VCaP (cell line): ENCODE data around the gene KIAA0930.
A peak's percentile ranks its signal among the peaks of the same experiment; 100 is the strongest.

Experiments
- H3K27ac ChIP-seq: fragments of 450-650 bp; 2 replicates; pipeline ENCODE4 v1.5.1; 2017
- TF ChIP-seq, protein P1 (sequence below): fragments of 450-650 bp; conservative IDR thresholded peaks from 2 replicates; pipeline ENCODE4 v1.5.1; 2017; ENCODE audit warnings: mild to moderate bottlenecking, moderate library complexity

KIAA0930 gene

DNA sequence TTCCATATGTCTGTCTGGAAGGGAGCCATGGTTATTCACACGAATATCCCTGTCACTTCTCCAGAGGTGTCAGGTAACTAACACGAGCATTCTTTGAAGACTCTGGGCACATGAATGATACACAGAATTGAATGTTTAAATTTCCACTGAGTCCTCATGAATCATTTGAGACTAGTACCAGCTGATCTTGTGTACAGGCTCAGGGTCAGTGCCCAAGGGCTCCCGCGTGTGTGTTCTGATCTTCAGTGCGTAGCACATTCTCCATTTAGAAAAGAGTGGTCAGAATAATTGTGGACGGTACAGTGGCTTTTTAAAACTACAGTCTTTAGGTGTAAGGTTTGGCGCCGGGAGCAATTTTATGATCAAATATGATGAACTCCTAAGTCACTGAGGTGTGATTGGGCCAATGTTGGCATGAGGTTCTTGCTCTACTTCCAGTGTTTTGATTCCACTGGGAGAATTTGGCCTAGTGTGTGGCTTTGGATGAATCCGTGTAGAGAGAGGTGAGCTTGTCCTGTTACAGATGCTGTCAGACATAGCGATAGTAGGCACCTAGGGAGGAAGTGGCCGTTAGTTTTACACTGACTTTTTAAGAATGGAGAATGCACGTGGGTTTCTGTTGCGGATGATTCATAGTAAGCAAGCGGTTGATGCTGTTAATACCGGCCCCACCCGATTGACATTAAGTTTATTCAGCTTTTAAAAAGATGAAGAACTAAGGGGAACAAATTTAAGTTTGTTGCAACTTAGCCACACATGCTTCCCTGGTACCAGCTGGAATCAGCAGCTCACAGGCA, 54.8 kb downstream of the KIAA0930 start:
- TF ChIP-seq, protein P1, sequence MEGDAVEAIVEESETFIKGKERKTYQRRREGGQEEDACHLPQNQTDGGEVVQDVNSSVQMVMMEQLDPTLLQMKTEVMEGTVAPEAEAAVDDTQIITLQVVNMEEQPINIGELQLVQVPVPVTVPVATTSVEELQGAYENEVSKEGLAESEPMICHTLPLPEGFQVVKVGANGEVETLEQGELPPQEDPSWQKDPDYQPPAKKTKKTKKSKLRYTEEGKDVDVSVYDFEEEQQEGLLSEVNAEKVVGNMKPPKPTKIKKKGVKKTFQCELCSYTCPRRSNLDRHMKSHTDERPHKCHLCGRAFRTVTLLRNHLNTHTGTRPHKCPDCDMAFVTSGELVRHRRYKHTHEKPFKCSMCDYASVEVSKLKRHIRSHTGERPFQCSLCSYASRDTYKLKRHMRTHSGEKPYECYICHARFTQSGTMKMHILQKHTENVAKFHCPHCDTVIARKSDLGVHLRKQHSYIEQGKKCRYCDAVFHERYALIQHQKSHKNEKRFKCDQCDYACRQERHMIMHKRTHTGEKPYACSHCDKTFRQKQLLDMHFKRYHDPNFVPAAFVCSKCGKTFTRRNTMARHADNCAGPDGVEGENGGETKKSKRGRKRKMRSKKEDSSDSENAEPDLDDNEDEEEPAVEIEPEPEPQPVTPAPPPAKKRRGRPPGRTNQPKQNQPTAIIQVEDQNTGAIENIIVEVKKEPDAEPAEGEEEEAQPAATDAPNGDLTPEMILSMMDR: no peak
- peak overlapping the region; percentile 92; the same call in 1 of the 2 replicates for H3K27ac ChIP-seq

DNA sequence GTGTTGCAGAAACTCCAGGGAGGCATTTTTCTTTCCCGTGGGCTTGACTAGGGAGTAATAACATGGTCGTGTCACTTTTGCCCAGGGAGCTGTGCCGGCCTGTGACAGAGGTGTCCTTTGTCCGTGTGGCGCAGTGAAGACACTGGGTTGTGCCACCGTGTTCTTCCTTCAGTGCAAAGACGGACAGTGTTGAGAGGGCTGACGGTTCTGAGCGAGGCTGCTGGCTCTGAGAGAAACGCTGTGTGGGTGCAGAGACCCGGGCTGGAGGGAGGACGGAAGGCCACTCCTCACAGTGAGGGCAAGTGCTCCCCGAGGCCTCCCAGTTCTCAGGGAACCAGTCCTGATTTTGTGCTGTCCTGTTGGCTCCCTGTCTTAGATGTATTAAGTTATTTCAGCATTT, 56.7 kb downstream of the KIAA0930 start:
- TF ChIP-seq, protein P1: no peak
- H3K27ac ChIP-seq: no peak overlapping the region

DNA sequence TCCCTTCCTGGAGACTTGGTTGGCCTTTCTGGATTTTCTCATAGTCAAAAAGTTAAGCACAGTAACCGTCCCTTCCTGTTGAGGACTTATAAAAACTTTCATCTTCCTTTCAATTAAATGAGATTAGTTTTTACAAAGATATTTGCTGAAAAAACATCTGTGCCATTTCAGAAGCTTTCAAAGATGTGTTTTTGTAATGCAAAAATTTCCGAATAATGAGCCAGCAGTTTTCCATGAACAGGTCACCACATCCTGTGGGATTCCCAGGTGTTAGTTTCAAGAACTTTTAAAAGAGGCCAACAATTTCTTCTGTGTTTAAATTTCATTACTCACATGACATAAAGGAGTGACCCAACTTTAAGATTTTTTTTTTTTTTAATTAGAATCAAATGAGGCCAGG, 58.9 kb downstream of the KIAA0930 start:
- H3K27ac ChIP-seq: no peak overlapping the region
- TF ChIP-seq, protein P1: no peak

DNA sequence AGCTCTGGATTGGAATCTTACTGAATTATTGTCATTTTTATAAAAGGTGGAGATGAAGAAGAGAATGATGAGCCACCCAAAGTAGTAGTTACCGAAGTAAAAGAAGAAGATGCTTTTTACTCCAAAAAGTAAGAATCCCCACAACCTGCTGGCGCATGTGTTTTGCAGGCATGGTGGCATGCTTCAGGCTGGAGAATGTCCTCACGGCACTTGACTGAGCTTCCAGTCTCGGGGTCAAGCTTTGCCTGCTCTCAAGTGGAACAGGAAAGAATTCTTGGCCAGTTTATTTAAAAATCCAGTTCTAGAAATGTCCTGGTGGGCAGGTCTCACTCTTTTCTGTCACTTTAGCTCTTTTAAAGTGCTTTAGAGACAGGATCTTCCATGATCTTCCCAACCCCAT, 59.5 kb downstream of the KIAA0930 start:
- TF ChIP-seq, protein P1: no peak
- H3K27ac ChIP-seq: no peak overlapping the region

DNA sequence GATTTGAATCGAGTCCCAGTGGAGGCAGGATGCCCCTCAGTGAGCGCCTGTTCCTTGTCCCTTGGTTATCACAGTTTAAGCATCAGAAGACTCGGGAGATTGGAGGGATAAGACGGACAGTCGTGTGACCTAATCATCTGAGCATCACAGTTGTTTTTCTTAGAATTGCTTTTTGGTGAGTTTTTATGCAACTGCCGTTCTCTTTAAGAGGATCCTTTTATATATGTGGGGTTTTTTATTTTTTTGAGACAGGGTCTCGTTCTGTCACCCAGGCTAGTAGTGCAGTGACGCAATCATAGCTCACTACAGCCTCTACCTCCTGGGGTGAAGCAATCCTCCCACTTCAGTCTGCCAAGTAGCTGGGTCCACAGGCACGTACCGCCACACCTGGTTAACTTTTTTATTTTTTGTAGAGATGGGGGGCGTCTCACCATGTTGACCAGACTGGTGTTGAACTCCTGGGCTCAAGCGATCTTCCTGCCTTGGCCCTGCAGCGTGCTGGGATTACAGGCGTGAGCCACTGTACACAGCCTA, 60.5 kb downstream of the KIAA0930 start:
- no peak overlapping the region for H3K27ac ChIP-seq
- TF ChIP-seq, protein P1: no peak

DNA sequence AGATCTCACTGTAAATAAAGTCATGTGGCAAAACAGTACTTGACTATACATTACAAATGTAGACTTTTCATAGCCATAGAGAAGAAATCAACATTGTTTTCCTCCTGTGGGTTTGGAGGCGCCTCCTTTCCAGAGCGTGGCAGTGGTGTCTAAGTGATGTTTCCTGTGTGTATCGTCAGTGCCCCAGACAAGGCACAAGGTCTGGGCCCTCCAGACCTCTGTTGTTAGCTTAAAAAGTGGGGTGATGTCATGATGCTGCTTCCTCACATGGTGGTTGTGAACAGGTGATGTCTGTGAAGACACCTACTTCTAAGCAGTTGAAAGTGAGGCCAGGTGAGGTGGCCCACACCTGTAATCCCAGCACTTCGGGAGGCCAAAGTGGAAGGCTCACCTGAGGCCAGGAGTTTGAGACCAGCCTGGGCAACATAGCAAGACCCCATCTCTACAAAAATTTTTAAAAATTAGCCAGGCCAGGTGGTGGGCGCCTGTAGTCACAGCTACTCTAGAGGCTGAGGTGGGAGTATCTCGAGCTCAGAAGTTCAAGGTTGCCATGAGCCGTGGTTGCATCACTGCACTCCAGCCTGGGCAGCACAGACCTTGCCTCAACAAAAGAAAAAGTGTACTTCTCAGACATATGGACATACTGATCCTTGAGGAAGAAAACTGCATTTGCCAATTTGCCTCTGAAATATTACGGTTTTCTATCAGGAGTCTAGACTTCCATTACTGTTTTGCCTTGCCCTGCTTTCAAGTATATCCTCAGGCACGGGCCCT, 61.2 kb downstream of the KIAA0930 start:
- TF ChIP-seq, protein P1: no peak
- H3K27ac ChIP-seq: no peak overlapping the region

DNA sequence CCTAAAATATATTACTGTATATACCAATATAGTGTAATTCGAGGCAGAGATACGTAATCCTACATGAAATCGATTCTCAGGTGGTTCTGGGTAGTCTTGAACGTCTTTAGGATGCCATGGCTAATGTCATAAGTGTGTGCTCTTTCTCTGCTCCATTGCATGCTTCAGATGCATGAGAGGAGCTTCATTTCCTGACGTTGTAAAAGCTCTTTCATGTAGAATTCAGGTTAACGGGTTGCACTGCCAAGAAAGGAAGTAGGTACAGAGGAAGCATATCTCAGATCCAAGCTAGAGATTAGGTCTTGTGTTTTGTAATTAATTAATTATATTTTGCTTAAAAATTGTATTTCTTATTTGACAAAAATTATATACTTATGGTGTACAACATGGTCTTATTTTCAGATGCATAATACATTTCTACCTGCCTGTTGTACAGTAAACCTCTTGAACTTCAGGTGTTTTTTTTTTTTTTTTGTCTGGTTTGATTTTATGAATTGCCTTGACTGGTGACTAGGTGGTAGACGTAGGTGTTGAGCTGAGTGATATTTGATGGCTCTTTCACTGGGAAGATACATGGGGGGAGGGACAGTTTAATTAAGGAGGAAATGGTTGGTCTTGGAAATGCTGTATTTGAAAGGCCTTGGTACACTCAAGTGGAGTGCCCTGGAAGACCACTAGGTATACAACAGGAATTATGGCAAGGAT, 67.7 kb downstream of the KIAA0930 start:
- TF ChIP-seq, protein P1: no peak
- H3K27ac ChIP-seq: peak overlapping the region; percentile 35
